Stomach (tissue), 9 donors: ENCODE measurements around the gene BRWD1. TPM values are rescaled to one million over a fixed set of nuclear protein-coding genes. Genes with fewer than 3 reads are reported as not detected.

ENCODE experiments used
- DNase-seq, 2 donors: peaks; one replicate each; pipeline versions ENCODE4 v3.0.0 to v3.0.0-alpha.2; 2013 to 2019
- H3K27ac ChIP-seq, 5 donors: fragments of 200-600 bp in 4 of 5; sonication (generic) in 4 of 5; one replicate each; pipeline ENCODE4 v1.5.1; 2013 to 2019; ENCODE audit warnings: mild to moderate bottlenecking in 1 of 5, moderate library complexity in 1 of 5
- H3K27me3 ChIP-seq, 3 donors: fragments of 200-600 bp; sonication (generic); one replicate each; pipeline ENCODE4 v1.5.1; 2017 to 2019; ENCODE audit warnings: mixed run types in 1 of 3
- H3K36me3 ChIP-seq, 4 donors: fragments of 200-600 bp; sonication (generic); 1 replicate in 3 of 4; 2 replicates in 1 of 4; pipeline ENCODE4 v1.5.1; 2016 to 2019
- H3K4me1 ChIP-seq, 4 donors: fragments of 200-600 bp; sonication (generic); one replicate each; pipeline ENCODE4 v1.5.1; 2016 to 2019
- H3K4me3 ChIP-seq, 4 donors: fragments of 200-600 bp; sonication (generic) in 3 of 4; one replicate each; pipeline ENCODE4 v1.5.1; 2016 to 2019; ENCODE audit warnings: mild to moderate bottlenecking in 1 of 4
- H3K9me3 ChIP-seq, 4 donors: fragments of 200-600 bp; sonication (generic); one replicate each; pipeline ENCODE4 v1.5.1; 2016 to 2019
- CTCF ChIP-seq, 7 experiments: fragments of 450-650 bp in 4 of 7; fragments of 200-600 bp in 3 of 7; sonication (generic) in 3 of 7; IDR thresholded peaks; one replicate each; pipeline ENCODE4 v1.5.1; 2016 to 2019; ENCODE audit warnings: antibody characterized with exemption in 7 of 7, control low read depth in 2 of 7, mild to moderate bottlenecking in 1 of 7
- EP300 ChIP-seq: sonication (generic); formaldehyde crosslinking; IDR thresholded peaks from one replicate; pipeline ENCODE4 v1.6.1; 2017; ENCODE audit warnings: antibody characterized with exemption
- POLR2A ChIP-seq, 4 donors: fragments of 450-650 bp; IDR thresholded peaks; one replicate each; pipeline ENCODE4 v1.6.1; 2016; ENCODE audit warnings: antibody characterized with exemption in 4 of 4, control low read depth in 2 of 4, mild to moderate bottlenecking in 1 of 4, moderate library complexity in 1 of 4
- POLR2AphosphoS5 ChIP-seq, 3 donors: sonication (generic); formaldehyde crosslinking; IDR thresholded peaks; one replicate each; pipeline ENCODE4 v1.6.1; 2016; ENCODE audit warnings: antibody characterized with exemption in 3 of 3
- WGBS, 5 donors: extraction: QIAGEN DNeasy Blood & Tissue Kit in 3 of 5; methylation state at CpG; one replicate each; pipeline versions ENCODE4 v1.1.5 to v1.1.7; 2013 to 2018; 5-methylcytosine and 5-hydroxymethylcytosine counted together
- intact Hi-C: fragments of 100-400 bp; cut with DNase I; formaldehyde crosslinking; loops from one replicate; pipeline ENCODE4 v1.15.1; 2023; ENCODE audit warnings: low total_unique reads
- polyA plus RNA-seq, 3 donors: library from polyadenylated mRNA; stranded (reverse); fragments of 200-250 nt; gene quantifications; one replicate each; pipeline ENCODE4 v1.2.3, GENCODE V29; 2013
- total RNA-seq, 5 donors: library from RNA; depleted of rRNA; stranded (reverse); fragments of >200 nt; gene quantifications; one replicate each; pipeline versions ENCODE4 v1.1.0 to v1.2.3, GENCODE V29; 2014 to 2016
- donor health status: healthy with polysubstance abuse.
- donor health status: Bipolar disorder and iron deficiency.
- donor health status: healthy.

The BRWD1 gene
- total and polyA plus RNA-seq, 8 donors = 5.9 to 216 (median 56.9) TPM

GRCh38 chr21:39315603-39316445 is 2.4 kb upstream of the BRWD1 start:
- H3K4me3 ChIP-seq = no peak overlapping the region
- intact Hi-C loops = no loop called here
- DNase-seq = no peak
- peaks cover 17 to 51% (median 30%) of the 10 kb centered on the region in 4 donors for H3K4me1 ChIP-seq
- no peaks in the 10 kb centered on the region for H3K27me3 ChIP-seq
- no peak overlapping the region for H3K27ac ChIP-seq
- 70 to 79% (median 76%) methylated on average over 9 of the region's 9 CpGs for WGBS, 5 donors
- H3K9me3 ChIP-seq = no peaks in the 10 kb centered on the region
- H3K36me3 ChIP-seq = peaks cover 0 to 9% (median 5%) of the 10 kb centered on the region in 4 donors
- no peak for TF ChIP-seq POLR2A (IDR thresholded peaks at IDR 0.05)
- no peak for TF ChIP-seq CTCF (IDR thresholded peaks at IDR 0.05)
- TF ChIP-seq POLR2AphosphoS5 (IDR thresholded peaks at IDR 0.05) = no peak
- no peak for TF ChIP-seq EP300

GRCh38 chr21:39314143-39315027 is 953 bp upstream of the BRWD1 start:
- Histone ChIP-seq H3K9me3 (no peaks in the 10 kb centered on the region), H3K27me3 (no peaks in the 10 kb centered on the region), H3K4me1 (peaks cover 17 to 58% (median 35%) of the 10 kb centered on the region in 4 donors), H3K36me3 (peaks cover 0 to 24% (median 18%) of the 10 kb centered on the region in 4 donors), H3K27ac (peak overlapping the region; percentile 91 to 98 (median 97)), H3K4me3 (peak overlapping the region; percentile 70 to 95 (median 94))
- intact Hi-C loops = no loop called here
- WGBS, 5 donors = 1 to 3% (median 2%) methylated on average over 26 to 43 of the region's 43 CpGs
- TF ChIP-seq CTCF (IDR thresholded peaks at IDR 0.05) = peak in 1 of 7 experiments; percentile 2
- peak in 1 of 3 donors; percentile 21 for TF ChIP-seq POLR2AphosphoS5 (IDR thresholded peaks at IDR 0.05)
- TF ChIP-seq EP300 = no peak
- DNase-seq = peak; percentile 28 to 86

GRCh38 chr21:39313042-39313570 is 326 bp downstream of the BRWD1 start:
- WGBS, 5 donors = 0 to 2% (median 0%) methylated on average over 18 to 70 of the region's 71 CpGs
- intact Hi-C loops = no loop called here
- Histone ChIP-seq H3K36me3 (peaks cover 3 to 35% (median 27%) of the 10 kb centered on the region in 4 donors), H3K4me1 (peaks cover 17 to 57% (median 37%) of the 10 kb centered on the region in 4 donors), H3K4me3 (peak overlapping the region; percentile 70 to 95 (median 94)), H3K9me3 (no peaks in the 10 kb centered on the region), H3K27ac (peak overlapping the region; percentile 91 to 98 (median 97)), H3K27me3 (no peaks in the 10 kb centered on the region)
- TF ChIP-seq POLR2A (IDR thresholded peaks at IDR 0.05) (no peak), CTCF (IDR thresholded peaks at IDR 0.05) (no peak), POLR2AphosphoS5 (IDR thresholded peaks at IDR 0.05) (no peak), EP300 (no peak)
- DNase-seq = peak; percentile 35 to 67
